DOHH2 (cell line): ENCODE data around the gene JAK1.

Experiments used
- EZH2phosphoT487 ChIP-seq: fragments of 200-600 bp; sonication (generic); IDR thresholded peaks from 2 replicates; pipeline ENCODE4 v1.6.1; 2017; ENCODE audit warnings: borderline replicate concordance, mild to moderate bottlenecking, antibody characterized with exemption, low read length, moderate library complexity, mixed read lengths
- TF ChIP-seq, protein P1 (sequence below): fragments of 200-600 bp; sonication (generic); IDR thresholded peaks from one replicate; pipeline ENCODE4 v1.5.1; 2014; ENCODE audit warnings: antibody characterized with exemption, mild to moderate bottlenecking, low read depth, low read length; ENCODE audit not compliant: poor library complexity, severe bottlenecking

DNA sequence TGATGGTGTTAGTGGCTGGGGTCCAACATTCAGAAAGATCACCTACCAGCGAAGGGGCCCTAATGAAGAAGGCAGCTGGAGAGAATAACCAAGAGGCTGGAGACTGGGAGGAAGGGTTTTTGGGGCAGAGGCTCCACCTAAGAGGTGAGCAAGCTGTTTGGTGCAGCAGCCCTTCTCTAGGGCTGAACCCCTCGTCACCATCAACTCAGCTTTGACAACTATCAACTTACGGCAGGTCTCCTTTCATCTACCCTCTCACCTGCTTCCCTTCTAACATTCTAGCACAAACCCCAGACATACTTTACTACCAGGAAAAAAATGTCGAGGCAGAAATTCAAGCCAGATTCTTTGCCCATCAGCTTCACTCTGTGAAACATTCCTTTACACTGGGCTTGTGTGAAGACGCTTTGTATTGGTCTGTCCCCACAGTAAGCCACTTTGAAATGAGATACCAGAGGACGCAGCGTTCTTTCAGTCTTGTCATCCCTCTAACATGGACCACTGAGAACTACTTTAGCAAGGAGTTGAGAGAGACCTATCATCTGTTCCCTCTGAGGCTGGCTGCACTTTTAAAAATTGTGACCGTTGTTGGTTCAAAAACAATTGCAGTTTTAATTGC is 136.8 kb downstream of the JAK1 start:
- TF ChIP-seq, protein P1, sequence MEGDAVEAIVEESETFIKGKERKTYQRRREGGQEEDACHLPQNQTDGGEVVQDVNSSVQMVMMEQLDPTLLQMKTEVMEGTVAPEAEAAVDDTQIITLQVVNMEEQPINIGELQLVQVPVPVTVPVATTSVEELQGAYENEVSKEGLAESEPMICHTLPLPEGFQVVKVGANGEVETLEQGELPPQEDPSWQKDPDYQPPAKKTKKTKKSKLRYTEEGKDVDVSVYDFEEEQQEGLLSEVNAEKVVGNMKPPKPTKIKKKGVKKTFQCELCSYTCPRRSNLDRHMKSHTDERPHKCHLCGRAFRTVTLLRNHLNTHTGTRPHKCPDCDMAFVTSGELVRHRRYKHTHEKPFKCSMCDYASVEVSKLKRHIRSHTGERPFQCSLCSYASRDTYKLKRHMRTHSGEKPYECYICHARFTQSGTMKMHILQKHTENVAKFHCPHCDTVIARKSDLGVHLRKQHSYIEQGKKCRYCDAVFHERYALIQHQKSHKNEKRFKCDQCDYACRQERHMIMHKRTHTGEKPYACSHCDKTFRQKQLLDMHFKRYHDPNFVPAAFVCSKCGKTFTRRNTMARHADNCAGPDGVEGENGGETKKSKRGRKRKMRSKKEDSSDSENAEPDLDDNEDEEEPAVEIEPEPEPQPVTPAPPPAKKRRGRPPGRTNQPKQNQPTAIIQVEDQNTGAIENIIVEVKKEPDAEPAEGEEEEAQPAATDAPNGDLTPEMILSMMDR: no peak
- TF ChIP-seq EZH2phosphoT487: no peak
